Transverse colon (tissue), 4 donors: ENCODE results near the gene ZNF322. TPM values are rescaled to one million over a fixed set of nuclear protein-coding genes. Genes with fewer than 3 reads are reported as not detected.

ENCODE experiments used
- DNase-seq: peaks from one replicate; pipeline ENCODE4 v3.0.0-alpha.2; 2019
- H3K27ac ChIP-seq, 4 donors: fragments of 200-600 bp; sonication (generic); 2 replicates each; pipeline ENCODE4 v1.5.1; 2016 to 2018; ENCODE audit warnings: inconsistent platforms in 4 of 4
- H3K27me3 ChIP-seq: fragments of 200-600 bp; sonication (generic); 2 replicates; pipeline ENCODE4 v1.5.1; 2017; ENCODE audit warnings: inconsistent platforms
- H3K36me3 ChIP-seq, 4 donors: fragments of 200-600 bp; sonication (generic); 2 replicates each; pipeline ENCODE4 v1.5.1; 2017 to 2019; ENCODE audit warnings: inconsistent platforms in 4 of 4
- H3K4me1 ChIP-seq, 4 donors: fragments of 200-600 bp; sonication (generic); 2 replicates each; pipeline ENCODE4 v1.5.1; 2017 to 2020; ENCODE audit warnings: inconsistent platforms in 4 of 4
- H3K4me3 ChIP-seq, 4 donors: fragments of 200-600 bp; sonication (generic); 1 replicate in 1 of 4; 2 replicates in 3 of 4; pipeline versions ENCODE4 v1.5.1 to v1.6.1; 2017 to 2019; ENCODE audit warnings: inconsistent platforms in 4 of 4
- H3K9me3 ChIP-seq, 2 donors: fragments of 200-600 bp; sonication (generic); 2 replicates each; pipeline ENCODE4 v1.5.1; 2017 to 2019; ENCODE audit warnings: inconsistent platforms in 2 of 2
- CTCF ChIP-seq, 5 experiments: fragments of 200-600 bp in 3 of 5; fragments of 450-650 bp in 2 of 5; sonication (generic) in 3 of 5; IDR thresholded peaks; 1 replicate in 2 of 5; 2 replicates in 3 of 5; pipeline ENCODE4 v1.5.1; 2016 to 2017; ENCODE audit warnings: antibody characterized with exemption in 5 of 5, inconsistent platforms in 3 of 5, mild to moderate bottlenecking in 2 of 5, moderate library complexity in 1 of 5
- EP300 ChIP-seq: sonication (generic); formaldehyde crosslinking; IDR thresholded peaks from one replicate; pipeline ENCODE4 v1.6.1; 2017; ENCODE audit warnings: antibody characterized with exemption, low read depth
- POLR2A ChIP-seq: fragments of 450-650 bp; IDR thresholded peaks from one replicate; pipeline ENCODE4 v1.6.1; 2016; ENCODE audit warnings: antibody characterized with exemption, mild to moderate bottlenecking, moderate library complexity
- POLR2AphosphoS5 ChIP-seq, 3 donors: sonication (generic); formaldehyde crosslinking; IDR thresholded peaks; one replicate each; pipeline ENCODE4 v1.6.1; 2016; ENCODE audit warnings: antibody characterized with exemption in 3 of 3
- WGBS, 2 donors: methylation state at CpG; one replicate each; pipeline ENCODE4 v1.1.5; 2018; ENCODE audit warnings: low coverage in 1 of 2; 5-methylcytosine and 5-hydroxymethylcytosine counted together
- in situ Hi-C, 4 donors: fragments of 200-750 bp; cut with MboI; loops; one replicate each; pipeline versions ENCODE4 v1.15.0 to v1.15.1; 2017; ENCODE audit warnings: low sequenced_read_pairs in 3 of 4, low pct_ligation_motif_present in 1 of 4, low pct_unique_long_range_greater_than_20kb in 1 of 4
- intact Hi-C: fragments of 100-400 bp; cut with DNase I; formaldehyde crosslinking; loops from one replicate; pipeline ENCODE4 v1.15.1; 2023; ENCODE audit warnings: low total_unique reads
- total RNA-seq, 4 donors: library from RNA; depleted of rRNA; stranded (reverse); fragments of >200 nt; gene quantifications; one replicate each; pipeline ENCODE4 v1.1.0, GENCODE V29; 2016

The ZNF322 gene
- total RNA-seq, 4 donors from 2014 or later: 2.8 to 32.2 (median 13.5) TPM

GRCh38 chr6:26599591-26599990 is 60.0 kb downstream of the ZNF322 start:
- WGBS, 2 donors: 57 to 77% methylated on average over 1 of the region's 1 CpG
- in situ Hi-C loops (loop anchor here in 2 of 4 donors (10.0 to 25.0 kb wide), 2 partner anchors 265 to 1263 kb away; a partner anchor contains a TSS), intact Hi-C loops (no loop called here)
- Histone ChIP-seq H3K4me1 (peaks cover 6 to 23% (median 8%) of the 10 kb centered on the region in 4 donors), H3K36me3 (peaks cover 0 to 21% (median 5%) of the 10 kb centered on the region in 4 donors), H3K27me3 (peaks cover 6% of the 10 kb centered on the region), H3K27ac (no peak overlapping the region), H3K9me3 (no peaks in the 10 kb centered on the region), H3K4me3 (no peak overlapping the region)
- TF ChIP-seq EP300 (no peak), POLR2AphosphoS5 (IDR thresholded peaks at IDR 0.05) (no peak), POLR2A (no peak), CTCF (IDR thresholded peaks at IDR 0.05) (no peak)
- no peak for DNase-seq

- no peak overlapping the region for H3K27ac ChIP-seq
- DNase-seq: no peak
- TF ChIP-seq CTCF (IDR thresholded peaks at IDR 0.05): no peak
- TF ChIP-seq POLR2AphosphoS5 (IDR thresholded peaks at IDR 0.05): no peak
- no peak for TF ChIP-seq POLR2A
- no peak for TF ChIP-seq EP300
- intact Hi-C loops (no loop called here), in situ Hi-C loops (loop anchor here in 2 of 4 donors (10.0 to 25.0 kb wide), 2 partner anchors 264 to 1263 kb away; a partner anchor contains a TSS)
- H3K4me3 ChIP-seq: no peak overlapping the region
- H3K4me1 ChIP-seq: peaks cover 6 to 23% (median 8%) of the 10 kb centered on the region in 4 donors
- H3K9me3 ChIP-seq: no peaks in the 10 kb centered on the region
- H3K27me3 ChIP-seq: peaks cover 11% of the 10 kb centered on the region
- H3K36me3 ChIP-seq: peaks cover 0 to 21% (median 5%) of the 10 kb centered on the region in 4 donors
- WGBS, 2 donors: 64 to 71% methylated on average over 1 of the region's 1 CpG
Measured at GRCh38 chr6:26599134-26599533, 60.4 kb downstream of the ZNF322 start.

GRCh38 chr6:26598267-26598666 is 61.3 kb downstream of the ZNF322 start:
- intact Hi-C loops: no loop called here

GRCh38 chr6:26597821-26598220 is 61.7 kb downstream of the ZNF322 start:
- Histone ChIP-seq H3K4me3 (peak overlapping the region; percentile 78 to 96 (median 84)), H3K27me3 (peaks cover 24% of the 10 kb centered on the region), H3K27ac (peak overlapping the region in 3 of 4 donors; percentile 89 to 92 (median 90)), H3K4me1 (peaks cover 6 to 23% (median 8%) of the 10 kb centered on the region in 4 donors), H3K36me3 (peaks cover 0 to 21% (median 5%) of the 10 kb centered on the region in 4 donors), H3K9me3 (no peaks in the 10 kb centered on the region)
- intact Hi-C loops (no loop called here), in situ Hi-C loops (loop anchor here in 2 of 4 donors (10.0 to 25.0 kb wide), 2 partner anchors 263 to 1264 kb away; a partner anchor contains a TSS)
- no peak for DNase-seq
- WGBS, 2 donors: 79% methylated on average over 21 of the region's 21 CpGs; no CpG with 5 or more reads in 1 of the 2 donors
- TF ChIP-seq EP300 (no peak), POLR2AphosphoS5 (IDR thresholded peaks at IDR 0.05) (no peak), CTCF (IDR thresholded peaks at IDR 0.05) (no peak), POLR2A (no peak)

More at GRCh38 chr6:26598267-26598666, 61.3 kb downstream of the ZNF322 start:
- in situ Hi-C loops: loop anchor here in 2 of 4 donors (10.0 to 25.0 kb wide), 2 partner anchors 263 to 1264 kb away; a partner anchor contains a TSS
- Histone ChIP-seq H3K9me3 (no peaks in the 10 kb centered on the region), H3K36me3 (peaks cover 0 to 21% (median 5%) of the 10 kb centered on the region in 4 donors), H3K27ac (no peak overlapping the region), H3K4me3 (no peak overlapping the region), H3K4me1 (peaks cover 6 to 23% (median 8%) of the 10 kb centered on the region in 4 donors), H3K27me3 (peaks cover 19% of the 10 kb centered on the region)
- no peak for DNase-seq
- WGBS, 2 donors: 83 to 96% methylated on average over 1 to 21 of the region's 22 CpGs
- TF ChIP-seq EP300: no peak
- no peak for TF ChIP-seq POLR2AphosphoS5 (IDR thresholded peaks at IDR 0.05)
- TF ChIP-seq CTCF (IDR thresholded peaks at IDR 0.05): no peak
- no peak for TF ChIP-seq POLR2A
